Measurements from ENCODE around the gene DISP3. TPM values are rescaled to one million over a fixed set of nuclear protein-coding genes. Genes with fewer than 3 reads are reported as not detected.

DISP3 gene
- total and polyA plus RNA-seq, 9 of the 15 experiments (the other 6 are each of a cell fraction or from before 2014, with no cell fraction given), result 0.03 to 0.19 (median 0.15) TPM; not detected in 5

DNA sequence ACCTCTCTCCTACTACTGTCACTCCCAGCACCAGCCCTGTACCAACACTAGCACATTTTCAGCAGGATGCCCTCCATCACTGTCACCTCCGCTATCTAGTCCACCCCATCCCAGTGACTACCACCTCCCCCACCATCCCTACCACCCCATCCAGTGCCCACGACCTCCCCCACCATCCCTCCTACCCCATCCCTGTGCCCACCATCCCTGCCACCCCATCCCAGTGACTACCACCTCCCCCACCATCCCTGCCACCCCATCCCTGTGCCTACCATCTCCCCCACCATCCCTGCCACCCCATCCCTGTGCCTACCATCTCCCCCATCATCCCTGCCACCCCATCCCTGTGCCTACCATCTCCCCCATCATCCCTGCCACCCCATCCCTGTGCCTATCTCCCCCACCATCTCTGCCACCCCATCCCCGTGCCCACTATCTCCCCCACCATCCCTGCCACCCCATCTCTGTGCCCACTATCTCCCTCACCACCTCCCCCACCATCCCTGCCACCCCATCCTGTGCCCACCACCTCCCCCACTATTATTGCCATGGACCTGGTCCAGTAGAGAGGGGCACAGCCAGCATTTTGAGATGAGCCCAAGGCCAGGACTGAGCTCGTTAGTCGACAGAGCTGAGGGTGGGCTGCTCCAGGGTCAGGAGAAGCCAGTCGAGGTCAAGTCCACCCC is 45.7 kb downstream of the DISP3 start (continued):
- TF ChIP-seq, protein P1, sequence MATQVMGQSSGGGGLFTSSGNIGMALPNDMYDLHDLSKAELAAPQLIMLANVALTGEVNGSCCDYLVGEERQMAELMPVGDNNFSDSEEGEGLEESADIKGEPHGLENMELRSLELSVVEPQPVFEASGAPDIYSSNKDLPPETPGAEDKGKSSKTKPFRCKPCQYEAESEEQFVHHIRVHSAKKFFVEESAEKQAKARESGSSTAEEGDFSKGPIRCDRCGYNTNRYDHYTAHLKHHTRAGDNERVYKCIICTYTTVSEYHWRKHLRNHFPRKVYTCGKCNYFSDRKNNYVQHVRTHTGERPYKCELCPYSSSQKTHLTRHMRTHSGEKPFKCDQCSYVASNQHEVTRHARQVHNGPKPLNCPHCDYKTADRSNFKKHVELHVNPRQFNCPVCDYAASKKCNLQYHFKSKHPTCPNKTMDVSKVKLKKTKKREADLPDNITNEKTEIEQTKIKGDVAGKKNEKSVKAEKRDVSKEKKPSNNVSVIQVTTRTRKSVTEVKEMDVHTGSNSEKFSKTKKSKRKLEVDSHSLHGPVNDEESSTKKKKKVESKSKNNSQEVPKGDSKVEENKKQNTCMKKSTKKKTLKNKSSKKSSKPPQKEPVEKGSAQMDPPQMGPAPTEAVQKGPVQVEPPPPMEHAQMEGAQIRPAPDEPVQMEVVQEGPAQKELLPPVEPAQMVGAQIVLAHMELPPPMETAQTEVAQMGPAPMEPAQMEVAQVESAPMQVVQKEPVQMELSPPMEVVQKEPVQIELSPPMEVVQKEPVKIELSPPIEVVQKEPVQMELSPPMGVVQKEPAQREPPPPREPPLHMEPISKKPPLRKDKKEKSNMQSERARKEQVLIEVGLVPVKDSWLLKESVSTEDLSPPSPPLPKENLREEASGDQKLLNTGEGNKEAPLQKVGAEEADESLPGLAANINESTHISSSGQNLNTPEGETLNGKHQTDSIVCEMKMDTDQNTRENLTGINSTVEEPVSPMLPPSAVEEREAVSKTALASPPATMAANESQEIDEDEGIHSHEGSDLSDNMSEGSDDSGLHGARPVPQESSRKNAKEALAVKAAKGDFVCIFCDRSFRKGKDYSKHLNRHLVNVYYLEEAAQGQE (IDR thresholded peaks at IDR 0.05; ENCODE audit: borderline replicate concordance), result no peak
- TF ChIP-seq, protein P1 (CRISPR knock-in tag; IDR thresholded peaks at IDR 0.05; ENCODE audit: low read depth), result no peak
